ENCODE results near the gene CEACAM4.

GRCh38 chr19:41597600-41598041 is 29.3 kb downstream of the CEACAM4 start:
- no peak for TF ChIP-seq POLR2AphosphoS5 (IDR thresholded peaks at IDR 0.05; ENCODE audit: low read depth, low read length)
- TF ChIP-seq TAF1 (IDR thresholded peaks at IDR 0.05; ENCODE audit: borderline replicate concordance, low read depth, low read length): no peak

Data from GM12892 (cell line).